Activated CD4-positive, alpha-beta memory T cell treated with anti-CD3 and anti-CD28 coated beads for 36 hours (primary cell): Measurements from ENCODE around the gene OTOA. TPM values are rescaled to one million over a fixed set of nuclear protein-coding genes. Genes with fewer than 3 reads are reported as not detected.
"Not testable (repeated sequence)": the region's sequence is repeated elsewhere in the genome, so short reads cannot be mapped to it uniquely, and the experiment has no call there.

Experiments
- CTCF ChIA-PET: fragments of 350-600 bp; sonication (Branson Sonifier 250); formaldehyde crosslinking; loops from one replicate; lab custom pipeline; 2021; ENCODE audit warnings: antibody characterized with exemption, inconsistent platforms; lab: Charles Lee
- POLR2A ChIA-PET: fragments of 350-600 bp; sonication (Branson Sonifier 250); formaldehyde crosslinking; loops from one replicate; lab custom pipeline; 2021; ENCODE audit warnings: antibody characterized with exemption; lab: Charles Lee
- DNase-seq: peaks from one replicate; pipeline ENCODE4 v3.0.0-alpha.2; 2020
- H3K27ac Mint-ChIP-seq: one replicate; pipeline ENCODE4 v1.8.0; 2021; ENCODE audit warnings: mixed read lengths
- H3K27me3 Mint-ChIP-seq: one replicate; pipeline ENCODE4 v1.8.0; 2021; ENCODE audit warnings: mixed read lengths
- H3K36me3 Mint-ChIP-seq: one replicate; pipeline ENCODE4 v1.8.0; 2021; ENCODE audit warnings: mixed read lengths
- H3K4me1 Mint-ChIP-seq: one replicate; pipeline ENCODE4 v1.8.0; 2021; ENCODE audit warnings: low read depth, mixed read lengths
- H3K4me3 Mint-ChIP-seq: one replicate; pipeline ENCODE4 v1.8.0; 2021; ENCODE audit warnings: mild to moderate bottlenecking, mixed read lengths
- H3K9me3 Mint-ChIP-seq: one replicate; pipeline ENCODE4 v1.8.0; 2021; ENCODE audit warnings: mixed read lengths
- intact Hi-C: fragments of 100-400 bp; cut with micrococcal nuclease; formaldehyde crosslinking; loops from one replicate; pipeline ENCODE4 v1.15.1; 2023
- total RNA-seq, 2 experiments: library from RNA; stranded (reverse); gene quantifications; one replicate each; pipeline ENCODE4 v1.2.3, GENCODE V29; 2021

OTOA gene
- total RNA-seq, 2 experiments from 2014 or later = not detected

- no peaks in the 10 kb centered on the region for H3K4me1 Mint-ChIP-seq
- H3K27me3 Mint-ChIP-seq = peaks cover 5% of the 10 kb centered on the region
- no peaks in the 10 kb centered on the region for H3K36me3 Mint-ChIP-seq
- intact Hi-C loops = no loop called here
- CTCF ChIA-PET = interaction anchor here (0.9 to 3.1 kb wide), 6 partner anchors 8 to 1198 kb away, joined by 3 to 17 read pairs (median 4); no protein-coding TSS in a partner anchor
- POLR2A ChIA-PET = no interaction called here
- H3K9me3 Mint-ChIP-seq = peaks cover 4% of the 10 kb centered on the region
- DNase-seq = no peak
- H3K27ac Mint-ChIP-seq = no peak overlapping the region
- no peak overlapping the region for H3K4me3 Mint-ChIP-seq
Measured at GRCh38 chr16:21685034-21685455, 21.3 kb downstream of the OTOA start.

- Mint-ChIP-seq H3K4me3 (no peak overlapping the region), H3K36me3 (no peaks in the 10 kb centered on the region), H3K4me1 (no peaks in the 10 kb centered on the region), H3K9me3 (peaks cover 4% of the 10 kb centered on the region), H3K27me3 (peaks cover 2% of the 10 kb centered on the region), H3K27ac (no peak overlapping the region)
- ChIA-PET POLR2A (no interaction called here), CTCF (no interaction called here)
- DNase-seq = no peak
- intact Hi-C loops = no loop called here
Measured at GRCh38 chr16:21689107-21689506, 25.3 kb downstream of the OTOA start.

- POLR2A ChIA-PET = not testable (repeated sequence)
Measured at GRCh38 chr16:21690967-21691366, 27.2 kb downstream of the OTOA start.

GRCh38 chr16:21694609-21695008, 30.8 kb downstream of the OTOA start:
- POLR2A ChIA-PET = no interaction called here
- H3K36me3 Mint-ChIP-seq = no peaks in the 10 kb centered on the region

More at GRCh38 chr16:21690967-21691366, 27.2 kb downstream of the OTOA start:
- H3K27me3 Mint-ChIP-seq, DNase-seq, H3K9me3 Mint-ChIP-seq, H3K4me1 Mint-ChIP-seq, H3K27ac Mint-ChIP-seq, intact Hi-C loops, CTCF ChIA-PET, H3K4me3 Mint-ChIP-seq, H3K36me3 Mint-ChIP-seq: not testable (repeated sequence)

GRCh38 chr16:21697032-21697431, 33.3 kb downstream of the OTOA start:
- CTCF ChIA-PET = no interaction called here
- no peaks in the 10 kb centered on the region for H3K36me3 Mint-ChIP-seq
- no peaks in the 10 kb centered on the region for H3K4me1 Mint-ChIP-seq
- intact Hi-C loops = no loop called here
- no peak overlapping the region for H3K4me3 Mint-ChIP-seq
- DNase-seq = no peak
- no peaks in the 10 kb centered on the region for H3K9me3 Mint-ChIP-seq
- no peak overlapping the region for H3K27ac Mint-ChIP-seq
- H3K27me3 Mint-ChIP-seq = no peaks in the 10 kb centered on the region
- POLR2A ChIA-PET = no interaction called here

More at GRCh38 chr16:21694609-21695008, 30.8 kb downstream of the OTOA start:
- no peak for DNase-seq
- no peaks in the 10 kb centered on the region for H3K9me3 Mint-ChIP-seq
- intact Hi-C loops = no loop called here
- H3K27me3 Mint-ChIP-seq = peaks cover 2% of the 10 kb centered on the region
- H3K4me3 Mint-ChIP-seq = no peak overlapping the region
- no peaks in the 10 kb centered on the region for H3K4me1 Mint-ChIP-seq
- CTCF ChIA-PET = interaction anchor here (0.8 kb wide), 1 partner anchor 15 kb away, joined by 3 read pairs; no protein-coding TSS in a partner anchor
- H3K27ac Mint-ChIP-seq = no peak overlapping the region

GRCh38 chr16:21698169-21699032, 34.6 kb downstream of the OTOA start:
- no peak overlapping the region for H3K27ac Mint-ChIP-seq
- no peaks in the 10 kb centered on the region for H3K9me3 Mint-ChIP-seq
- H3K4me3 Mint-ChIP-seq = no peak overlapping the region
- no peaks in the 10 kb centered on the region for H3K36me3 Mint-ChIP-seq
- DNase-seq = no peak
- no peaks in the 10 kb centered on the region for H3K27me3 Mint-ChIP-seq
- CTCF ChIA-PET = interaction anchor here (0.6 to 1.5 kb wide), 4 partner anchors 10 to 41 kb away, joined by 4 to 7 read pairs (median 4); no protein-coding TSS in a partner anchor
- H3K4me1 Mint-ChIP-seq = no peaks in the 10 kb centered on the region
- POLR2A ChIA-PET = no interaction called here
- intact Hi-C loops = no loop called here

GRCh38 chr16:21701271-21701670, 37.5 kb downstream of the OTOA start:
- H3K9me3 Mint-ChIP-seq = no peaks in the 10 kb centered on the region
- H3K4me3 Mint-ChIP-seq = no peak overlapping the region
- ChIA-PET CTCF (interaction anchor here (0.6 to 1.9 kb wide), 3 partner anchors 17 to 398 kb away, joined by 4 to 5 read pairs (median 4); no protein-coding TSS in a partner anchor), POLR2A (no interaction called here)
- no peaks in the 10 kb centered on the region for H3K36me3 Mint-ChIP-seq
- intact Hi-C loops = no loop called here
- H3K4me1 Mint-ChIP-seq = no peaks in the 10 kb centered on the region
- H3K27me3 Mint-ChIP-seq = no peaks in the 10 kb centered on the region
- H3K27ac Mint-ChIP-seq = no peak overlapping the region
- DNase-seq = no peak

- Mint-ChIP-seq H3K27me3 (no peaks in the 10 kb centered on the region), H3K4me1 (no peaks in the 10 kb centered on the region), H3K36me3 (no peaks in the 10 kb centered on the region), H3K9me3 (no peaks in the 10 kb centered on the region), H3K4me3 (no peak overlapping the region), H3K27ac (no peak overlapping the region)
- intact Hi-C loops = no loop called here
- ChIA-PET CTCF (interaction anchor here (0.7 to 1.9 kb wide), 3 partner anchors 18 to 376 kb away, joined by 3 to 5 read pairs (median 3); no protein-coding TSS in a partner anchor), POLR2A (no interaction called here)
- no peak for DNase-seq
Measured at GRCh38 chr16:21702276-21702675, 38.5 kb downstream of the OTOA start.

- intact Hi-C loops = no loop called here
- Mint-ChIP-seq H3K27me3 (no peaks in the 10 kb centered on the region), H3K9me3 (no peaks in the 10 kb centered on the region), H3K4me3 (no peak overlapping the region), H3K36me3 (no peaks in the 10 kb centered on the region), H3K27ac (no peak overlapping the region), H3K4me1 (no peaks in the 10 kb centered on the region)
- ChIA-PET POLR2A (no interaction called here), CTCF (interaction anchor here (0.7 to 1.6 kb wide), 2 partner anchors 18 to 375 kb away, joined by 3 read pairs; no protein-coding TSS in a partner anchor)
- no peak for DNase-seq
Measured at GRCh38 chr16:21703156-21703555, 39.4 kb downstream of the OTOA start.

GRCh38 chr16:21703589-21704174, 39.9 kb downstream of the OTOA start:
- CTCF ChIA-PET = interaction anchor here (0.9 to 7.6 kb wide), 3 partner anchors 19 to 46 kb away, joined by 3 to 81 read pairs (median 3); no protein-coding TSS in a partner anchor
- no peaks in the 10 kb centered on the region for H3K9me3 Mint-ChIP-seq
- no peak overlapping the region for H3K27ac Mint-ChIP-seq
- no peak for DNase-seq
- intact Hi-C loops = no loop called here
- no peaks in the 10 kb centered on the region for H3K36me3 Mint-ChIP-seq
- no peak overlapping the region for H3K4me3 Mint-ChIP-seq
- POLR2A ChIA-PET = no interaction called here
- H3K27me3 Mint-ChIP-seq = no peaks in the 10 kb centered on the region
- peaks cover 3% of the 10 kb centered on the region for H3K4me1 Mint-ChIP-seq

GRCh38 chr16:21704266-21704665, 40.5 kb downstream of the OTOA start:
- H3K27me3 Mint-ChIP-seq = no peaks in the 10 kb centered on the region
- H3K9me3 Mint-ChIP-seq = no peaks in the 10 kb centered on the region
- no peaks in the 10 kb centered on the region for H3K36me3 Mint-ChIP-seq
- intact Hi-C loops = no loop called here
- POLR2A ChIA-PET = no interaction called here
- DNase-seq = no peak
- H3K27ac Mint-ChIP-seq = no peak overlapping the region
- CTCF ChIA-PET = interaction anchor here (0.9 to 7.6 kb wide), 3 partner anchors 20 to 47 kb away, joined by 3 to 81 read pairs (median 3); no protein-coding TSS in a partner anchor
- peaks cover 4% of the 10 kb centered on the region for H3K4me1 Mint-ChIP-seq
- no peak overlapping the region for H3K4me3 Mint-ChIP-seq

- Mint-ChIP-seq H3K27me3 (no peaks in the 10 kb centered on the region), H3K27ac (no peak overlapping the region), H3K4me1 (peaks cover 4% of the 10 kb centered on the region), H3K36me3 (no peaks in the 10 kb centered on the region), H3K4me3 (no peak overlapping the region), H3K9me3 (no peaks in the 10 kb centered on the region)
- intact Hi-C loops = no loop called here
- ChIA-PET CTCF (interaction anchor here (1.6 to 7.6 kb wide), 2 partner anchors 20 to 47 kb away, joined by 3 to 81 read pairs; no protein-coding TSS in a partner anchor), POLR2A (no interaction called here)
- no peak for DNase-seq
Measured at GRCh38 chr16:21704733-21705132, 41.0 kb downstream of the OTOA start.
